Activated T-helper 2 cell treated with anti-CD3 and anti-CD28 coated beads, Interferon-gamma antibody, Interleukin-2, Interleukin-4, amounts not matched to agents 10 μg/mL and 5 μg/mL and 100 μg/mL, durations not matched to agents 14 hours and 24 hours and 36 hours (primary cell): ENCODE measurements around the gene MXRA7. TPM values are rescaled to one million over a fixed set of nuclear protein-coding genes. Genes with fewer than 3 reads are reported as not detected.
A peak's percentile ranks its signal among the peaks of the same experiment; 100 is the strongest.
"Not testable (repeated sequence)": the region's sequence is repeated elsewhere in the genome, so short reads cannot be mapped to it uniquely, and the experiment has no call there.

ENCODE experiments used
- DNase-seq: peaks from one replicate; pipeline ENCODE4 v3.0.0; 2021; ENCODE audit warnings: low spot score
- H3K27ac Mint-ChIP-seq: one replicate; pipeline ENCODE4 v1.8.0; 2021; ENCODE audit warnings: mixed read lengths
- H3K27me3 Mint-ChIP-seq: one replicate; pipeline ENCODE4 v1.8.0; 2021; ENCODE audit warnings: low read depth, mixed read lengths
- H3K36me3 Mint-ChIP-seq: one replicate; pipeline ENCODE4 v1.8.0; 2021; ENCODE audit warnings: low read depth, mixed read lengths
- H3K4me1 Mint-ChIP-seq: one replicate; pipeline ENCODE4 v1.8.0; 2021; ENCODE audit warnings: low read depth, mixed read lengths
- H3K4me3 Mint-ChIP-seq: one replicate; pipeline ENCODE4 v1.8.0; 2021; ENCODE audit warnings: low read depth, mild to moderate bottlenecking, moderate library complexity, mixed read lengths
- H3K9me3 Mint-ChIP-seq: one replicate; pipeline ENCODE4 v1.8.0; 2021; ENCODE audit warnings: mixed read lengths
- intact Hi-C: fragments of 100-400 bp; cut with micrococcal nuclease; formaldehyde crosslinking; loops from one replicate; pipeline ENCODE4 v1.15.1; 2023
- total RNA-seq: library from RNA; stranded (reverse); gene quantifications from 2 replicates; pipeline ENCODE4 v1.2.3, GENCODE V29; 2022

The MXRA7 gene
- total RNA-seq, 1 donor from 2014 or later: 8.5 TPM

DNA sequence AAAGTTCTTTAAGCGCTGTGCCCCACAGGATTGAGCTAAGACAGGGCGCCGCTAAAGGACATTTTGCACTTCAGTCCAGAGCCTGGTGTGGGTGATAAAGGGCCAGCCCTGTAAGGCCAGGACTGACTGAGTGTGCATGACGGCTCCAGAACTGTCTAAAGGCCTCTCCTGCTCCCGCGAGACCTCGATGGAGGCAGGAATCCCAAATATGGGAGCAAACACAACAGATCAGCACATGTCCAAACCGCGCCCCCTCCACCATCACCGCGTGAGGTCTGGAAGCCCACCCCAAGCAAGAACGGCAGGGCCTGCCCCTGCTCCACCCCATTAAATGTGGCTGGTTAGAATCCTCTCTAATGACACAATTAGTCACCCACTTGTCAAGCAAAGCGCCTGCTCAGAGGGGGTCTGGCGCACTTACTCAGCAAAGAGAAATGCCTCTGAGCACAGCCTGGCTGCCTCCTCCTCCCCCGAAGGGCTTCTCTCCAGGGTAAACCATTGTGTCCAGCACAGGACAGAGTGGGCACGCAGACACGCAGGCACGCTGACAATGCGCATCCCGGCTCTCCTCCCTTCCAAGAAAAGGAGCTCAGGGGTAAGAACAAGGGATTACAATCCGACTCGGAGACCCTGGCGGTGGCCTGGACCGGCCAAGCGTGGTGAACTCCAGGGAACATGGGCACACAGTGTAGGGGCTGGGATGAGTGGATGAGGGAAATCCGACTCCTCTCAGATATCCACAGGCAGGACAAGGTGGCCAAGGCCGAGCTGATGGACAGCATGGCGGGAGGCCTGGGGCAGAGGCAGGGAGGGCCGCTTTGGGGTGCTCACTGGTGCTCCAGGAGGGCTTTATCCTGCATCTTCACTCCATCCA lies 1.5 kb downstream of the MXRA7 start:
- Mint-ChIP-seq H3K36me3 (peaks cover 16% of the 10 kb centered on the region), H3K4me1 (peaks cover 20% of the 10 kb centered on the region), H3K4me3 (peak overlapping the region; percentile 73), H3K27ac (no peak overlapping the region), H3K9me3 (no peaks in the 10 kb centered on the region), H3K27me3 (peaks cover 3% of the 10 kb centered on the region)
- intact Hi-C loops: no loop called here
- no peak for DNase-seq

- H3K36me3 Mint-ChIP-seq: peaks cover 5% of the 10 kb centered on the region
- H3K4me1 Mint-ChIP-seq: peaks cover 11% of the 10 kb centered on the region
- H3K27ac Mint-ChIP-seq: no peak overlapping the region
- intact Hi-C loops: no loop called here
- peak overlapping the region; percentile 73 for H3K4me3 Mint-ChIP-seq
- no peaks in the 10 kb centered on the region for H3K9me3 Mint-ChIP-seq
- peaks cover 3% of the 10 kb centered on the region for H3K27me3 Mint-ChIP-seq
- DNase-seq: no peak
These were observed 2.6 kb downstream of the MXRA7 start for GRCh38 chr17:76707985-76708807.

DNA sequence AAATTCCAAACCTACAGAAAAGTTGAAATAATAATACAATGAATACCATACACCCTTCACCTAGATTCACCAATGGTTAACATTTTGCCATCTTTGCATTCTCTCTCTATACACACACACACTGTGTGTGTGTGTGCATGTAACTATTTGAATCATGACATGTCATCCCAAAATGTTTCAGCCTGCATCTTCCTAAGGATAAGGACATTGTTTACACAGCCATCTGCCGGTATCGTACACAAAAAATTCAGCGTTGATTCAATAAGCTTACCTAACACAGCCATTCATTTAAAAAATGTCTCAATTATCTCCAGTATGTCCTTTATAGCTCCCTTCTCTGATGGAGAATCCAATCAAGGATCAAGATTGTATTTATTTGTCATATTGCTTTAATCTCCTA lies 3.9 kb downstream of the MXRA7 start:
- H3K27ac Mint-ChIP-seq: no peak overlapping the region
- no peaks in the 10 kb centered on the region for H3K9me3 Mint-ChIP-seq
- H3K27me3 Mint-ChIP-seq: peaks cover 3% of the 10 kb centered on the region
- H3K36me3 Mint-ChIP-seq: no peaks in the 10 kb centered on the region
- no peak overlapping the region for H3K4me3 Mint-ChIP-seq
- H3K4me1 Mint-ChIP-seq: peaks cover 11% of the 10 kb centered on the region
- intact Hi-C loops: no loop called here
- DNase-seq: no peak

GRCh38 chr17:76704805-76705204 lies 6.0 kb downstream of the MXRA7 start:
- H3K27ac Mint-ChIP-seq: no peak overlapping the region
- DNase-seq: no peak
- peaks cover 5% of the 10 kb centered on the region for H3K4me1 Mint-ChIP-seq
- no peaks in the 10 kb centered on the region for H3K36me3 Mint-ChIP-seq
- H3K4me3 Mint-ChIP-seq: no peak overlapping the region
- no peaks in the 10 kb centered on the region for H3K9me3 Mint-ChIP-seq
- intact Hi-C loops: no loop called here
- H3K27me3 Mint-ChIP-seq: peaks cover 5% of the 10 kb centered on the region

DNA sequence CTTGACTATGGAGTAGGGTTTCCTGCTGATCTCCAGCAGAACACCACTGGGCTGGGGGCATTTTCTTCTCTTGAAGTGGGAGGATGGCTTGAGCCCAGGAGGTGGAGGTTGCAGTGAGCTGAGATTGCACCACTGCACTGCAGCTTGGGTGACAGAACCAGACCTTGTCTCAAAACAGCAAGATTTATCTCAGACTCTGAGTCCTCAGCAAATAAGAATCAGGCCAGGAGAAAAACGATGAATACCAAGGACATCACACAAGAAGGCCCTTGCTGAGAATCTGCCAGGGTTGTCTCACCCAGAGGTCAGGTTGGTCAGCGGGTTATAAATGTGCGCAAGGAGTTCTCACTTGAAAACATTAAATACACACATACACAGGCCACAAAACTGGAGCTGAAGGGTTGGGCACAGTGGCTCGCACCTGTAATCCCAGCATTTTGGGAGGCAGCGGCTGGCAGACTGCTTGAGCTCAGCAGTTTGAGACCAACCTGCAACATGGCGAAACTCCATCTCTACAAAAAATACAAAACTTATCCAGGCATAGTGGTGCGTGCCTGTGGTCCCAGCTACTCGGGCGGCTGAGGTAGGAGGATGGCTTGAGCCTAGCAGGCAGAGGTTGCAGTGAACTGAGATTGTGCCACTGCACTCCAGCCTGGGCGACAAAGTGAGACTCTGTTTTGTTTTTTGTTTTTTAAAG lies 7.7 kb downstream of the MXRA7 start:
- H3K4me1 Mint-ChIP-seq: no peaks in the 10 kb centered on the region
- H3K27ac Mint-ChIP-seq: no peak overlapping the region
- H3K36me3 Mint-ChIP-seq: no peaks in the 10 kb centered on the region
- H3K27me3 Mint-ChIP-seq: peaks cover 2% of the 10 kb centered on the region
- H3K9me3 Mint-ChIP-seq: no peaks in the 10 kb centered on the region
- DNase-seq: no peak
- no peak overlapping the region for H3K4me3 Mint-ChIP-seq
- intact Hi-C loops: no loop called here

DNA sequence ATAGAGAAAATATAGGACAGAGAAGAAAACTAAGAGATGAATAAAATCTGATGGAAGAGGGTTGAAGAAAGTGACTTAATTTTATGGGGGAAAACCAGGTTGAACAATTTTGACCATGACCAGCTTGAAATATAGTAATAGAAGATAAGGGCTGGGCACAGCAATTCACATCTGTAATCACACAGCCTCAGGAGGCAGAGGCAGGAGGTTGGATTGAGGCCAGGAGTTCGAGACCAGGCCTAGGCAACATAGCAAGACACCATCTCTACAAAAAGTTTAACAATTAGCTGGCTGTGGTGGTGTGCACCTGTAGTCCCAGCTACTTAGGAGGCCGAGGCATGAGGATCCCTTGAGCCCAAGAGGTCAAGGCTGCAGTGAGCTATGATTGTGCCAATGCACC lies 8.7 kb downstream of the MXRA7 start:
- DNase-seq: no peak
- Mint-ChIP-seq H3K36me3 (no peaks in the 10 kb centered on the region), H3K27me3 (peaks cover 4% of the 10 kb centered on the region), H3K9me3 (no peaks in the 10 kb centered on the region), H3K27ac (no peak overlapping the region), H3K4me3 (no peak overlapping the region), H3K4me1 (no peaks in the 10 kb centered on the region)
- intact Hi-C loops: no loop called here

- intact Hi-C loops: no loop called here
- Mint-ChIP-seq H3K27me3 (peaks cover 4% of the 10 kb centered on the region), H3K4me1 (no peaks in the 10 kb centered on the region), H3K4me3 (no peak overlapping the region), H3K36me3 (no peaks in the 10 kb centered on the region), H3K9me3 (no peaks in the 10 kb centered on the region), H3K27ac (no peak overlapping the region)
- no peak for DNase-seq
These were observed 9.2 kb downstream of the MXRA7 start for GRCh38 chr17:76701471-76701967.

GRCh38 chr17:76700617-76701470 lies 9.9 kb downstream of the MXRA7 start:
- Mint-ChIP-seq H3K36me3 (no peaks in the 10 kb centered on the region), H3K27ac (no peak overlapping the region), H3K4me3 (no peak overlapping the region), H3K4me1 (no peaks in the 10 kb centered on the region), H3K9me3 (no peaks in the 10 kb centered on the region), H3K27me3 (peaks cover 4% of the 10 kb centered on the region)
- no peak for DNase-seq
- intact Hi-C loops: no loop called here

GRCh38 chr17:76700270-76700616 lies 10.5 kb downstream of the MXRA7 start:
- peaks cover 4% of the 10 kb centered on the region for H3K27me3 Mint-ChIP-seq
- H3K27ac Mint-ChIP-seq: no peak overlapping the region
- no peaks in the 10 kb centered on the region for H3K9me3 Mint-ChIP-seq
- DNase-seq: no peak
- H3K4me3 Mint-ChIP-seq: no peak overlapping the region
- intact Hi-C loops: no loop called here
- no peaks in the 10 kb centered on the region for H3K36me3 Mint-ChIP-seq
- H3K4me1 Mint-ChIP-seq: no peaks in the 10 kb centered on the region

- intact Hi-C loops, H3K27ac Mint-ChIP-seq, H3K9me3 Mint-ChIP-seq, H3K27me3 Mint-ChIP-seq, H3K4me3 Mint-ChIP-seq, H3K36me3 Mint-ChIP-seq, H3K4me1 Mint-ChIP-seq, DNase-seq: not testable (repeated sequence)
These were observed 12.2 kb downstream of the MXRA7 start for GRCh38 chr17:76698466-76698977.

- DNase-seq: no peak
- no peak overlapping the region for H3K4me3 Mint-ChIP-seq
- no peak overlapping the region for H3K27ac Mint-ChIP-seq
- intact Hi-C loops: no loop called here
- H3K27me3 Mint-ChIP-seq: peaks cover 4% of the 10 kb centered on the region
- no peaks in the 10 kb centered on the region for H3K9me3 Mint-ChIP-seq
- H3K36me3 Mint-ChIP-seq: no peaks in the 10 kb centered on the region
- H3K4me1 Mint-ChIP-seq: no peaks in the 10 kb centered on the region
These were observed 12.9 kb downstream of the MXRA7 start for GRCh38 chr17:76697702-76698465.
